DMS 273 treated with DMSO at 0.1 percent for 48 hours (cell line): ENCODE measurements around the gene PRDM15.

Experiments used
- DNase-seq: peaks from one replicate; lab custom pipeline; 2025; lab: John Stamatoyannopoulos, UW

The PRDM15 gene

DNA sequence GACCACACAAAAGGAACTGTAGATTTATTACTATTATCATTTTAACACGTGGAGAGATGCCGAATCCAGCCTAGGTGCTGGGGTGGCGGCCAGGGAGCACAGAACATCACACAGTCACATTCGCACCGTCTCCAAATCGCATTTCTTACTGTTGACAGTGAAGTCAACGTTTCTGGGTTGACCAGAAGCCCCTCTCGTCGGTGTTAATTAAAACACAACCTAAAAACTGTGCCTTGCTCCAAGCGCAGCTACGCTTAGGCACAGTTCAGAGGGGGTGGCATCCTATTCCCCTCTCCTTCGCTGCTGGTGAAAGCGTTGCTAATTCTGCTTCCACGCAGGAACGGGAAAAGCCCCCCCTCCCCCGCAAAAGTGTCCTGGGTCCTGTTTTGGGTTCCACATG is 116.4 kb downstream of the PRDM15 start:
- DNase-seq: no peak

DNA sequence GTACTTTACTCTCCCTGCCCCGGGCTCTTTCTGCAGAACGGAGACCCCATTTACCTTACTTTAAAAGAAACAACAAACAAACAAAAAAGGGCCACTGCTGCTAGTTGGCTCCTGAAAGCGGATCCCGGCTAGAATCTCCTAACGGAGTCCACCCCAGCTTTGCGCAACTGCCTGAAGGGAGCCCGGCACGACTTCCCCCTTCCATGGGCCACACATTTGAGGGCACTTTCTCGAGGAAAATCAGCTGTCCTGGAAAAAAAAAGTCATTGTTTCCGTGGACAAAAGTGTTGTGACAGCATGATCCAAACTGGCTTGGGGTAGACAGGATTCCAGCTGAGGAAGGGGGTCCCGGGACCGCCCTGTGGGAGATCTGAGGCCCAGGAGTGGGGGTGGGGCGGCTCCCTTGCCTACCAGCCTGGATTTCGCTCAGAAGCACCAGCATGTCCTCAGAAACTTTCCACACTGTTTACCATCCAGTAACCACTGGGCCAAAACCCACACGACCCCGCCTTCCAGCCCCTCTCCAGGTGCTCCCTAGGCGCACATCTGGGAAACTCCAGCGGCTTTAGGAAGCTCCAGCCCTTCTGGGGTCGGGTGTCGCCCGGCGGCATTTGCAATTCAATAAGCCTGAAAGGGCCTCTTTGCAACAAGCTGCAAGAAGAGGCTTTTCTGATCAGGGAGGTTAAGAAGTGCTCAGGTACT is 117.1 kb downstream of the PRDM15 start:
- no peak for DNase-seq

DNA sequence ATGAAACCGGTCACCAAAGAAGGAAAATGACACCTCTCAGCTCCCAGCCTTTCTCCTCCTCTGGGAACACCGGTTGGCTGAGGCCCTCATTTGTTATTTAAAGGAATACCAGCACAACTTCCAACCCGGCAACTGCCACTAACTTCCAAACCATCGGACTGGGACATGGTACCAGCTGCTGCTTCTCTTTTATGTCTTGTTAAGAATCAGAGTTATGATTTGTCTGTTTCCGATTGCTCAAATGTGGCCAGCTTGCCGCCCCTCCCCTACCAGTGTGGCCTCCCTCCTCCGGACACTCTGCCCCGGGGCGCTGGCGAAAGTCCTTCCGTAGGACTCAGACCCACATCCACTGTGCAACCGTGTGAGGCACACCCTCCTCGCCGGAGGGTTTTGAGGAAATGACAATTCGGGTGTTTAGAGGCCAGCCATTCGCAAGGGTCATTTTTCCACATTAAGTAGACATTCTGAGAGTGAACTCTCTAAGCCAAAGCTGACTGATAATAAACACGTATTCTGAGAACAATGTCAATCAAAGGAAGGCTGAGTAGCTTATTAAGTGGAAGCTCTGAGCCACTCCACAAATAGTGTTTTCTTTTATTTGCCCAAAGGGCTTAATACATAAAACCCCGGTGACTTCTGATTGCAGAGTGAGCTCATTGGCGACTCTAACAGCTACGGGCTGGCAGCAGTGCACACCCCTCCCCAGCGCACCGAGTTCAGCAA is 117.8 kb downstream of the PRDM15 start:
- no peak for DNase-seq

DNA sequence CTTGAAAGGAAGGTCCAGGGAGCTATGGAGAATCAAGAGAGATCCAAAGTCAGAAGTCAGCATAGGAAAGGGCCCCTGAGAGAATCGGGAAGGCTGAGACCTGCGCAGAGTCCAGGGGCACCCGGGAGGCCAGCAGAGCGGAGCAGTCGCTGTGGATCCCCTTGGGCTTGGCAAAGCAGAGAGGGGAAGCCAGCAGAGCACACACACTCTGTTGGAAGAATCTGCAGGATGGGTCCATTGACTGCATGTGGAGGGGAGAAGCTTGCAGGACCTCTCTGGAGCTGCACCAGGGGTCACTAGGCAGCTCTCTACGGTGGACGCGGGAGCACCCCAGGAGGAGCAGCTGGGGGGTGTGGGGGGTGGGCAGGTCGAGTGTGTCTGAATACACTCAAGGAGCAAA is 118.7 kb downstream of the PRDM15 start:
- no peak for DNase-seq

DNA sequence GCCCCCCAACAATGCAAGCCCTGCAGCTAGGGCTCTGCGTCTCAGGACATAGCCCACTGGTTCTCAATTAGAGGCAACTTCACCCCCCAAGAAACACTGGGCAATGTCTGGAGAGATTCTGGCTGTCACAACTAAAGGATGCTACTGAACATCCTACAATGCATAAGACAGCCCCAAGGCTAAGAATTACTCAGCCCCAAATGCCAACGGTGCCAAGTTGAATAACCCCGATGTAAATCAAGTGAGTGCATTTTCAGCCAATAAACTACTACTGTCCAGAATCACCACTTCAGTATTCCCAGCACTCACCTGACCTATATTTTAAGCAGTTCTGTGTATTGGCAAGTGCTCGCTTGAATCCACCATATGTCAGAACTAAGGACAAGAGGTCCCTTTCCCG is 119.2 kb downstream of the PRDM15 start:
- DNase-seq: no peak

DNA sequence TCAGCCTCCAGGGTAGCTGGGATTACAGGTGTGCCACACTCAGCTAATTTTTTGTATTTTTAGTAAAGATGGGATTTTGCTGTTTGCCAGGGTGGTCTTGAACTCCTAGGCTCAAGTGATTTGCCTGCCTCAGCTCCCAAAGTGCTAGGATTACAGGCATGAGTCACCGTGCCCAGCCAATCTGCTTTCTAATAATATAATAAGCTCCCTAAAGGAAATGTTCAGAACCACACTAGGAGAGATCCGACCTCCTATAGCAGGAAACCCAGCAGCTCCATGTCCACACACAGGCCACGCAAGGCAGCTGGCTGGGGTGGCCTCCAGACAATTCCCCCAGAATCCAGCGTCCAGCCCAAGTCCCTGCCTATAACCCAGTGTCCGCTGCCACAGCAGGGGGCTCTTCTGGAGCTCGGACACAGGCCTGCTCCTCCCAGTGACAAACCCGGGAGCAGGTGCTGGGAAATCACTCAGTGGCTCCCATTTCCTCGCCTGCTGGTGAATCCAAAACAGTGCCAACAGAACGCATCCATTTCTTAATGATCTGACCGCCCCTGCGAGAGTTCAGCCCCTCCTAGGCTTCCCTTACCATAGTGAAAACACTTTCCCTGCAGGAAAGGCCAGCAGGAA is 119.8 kb downstream of the PRDM15 start:
- DNase-seq: no peak

DNA sequence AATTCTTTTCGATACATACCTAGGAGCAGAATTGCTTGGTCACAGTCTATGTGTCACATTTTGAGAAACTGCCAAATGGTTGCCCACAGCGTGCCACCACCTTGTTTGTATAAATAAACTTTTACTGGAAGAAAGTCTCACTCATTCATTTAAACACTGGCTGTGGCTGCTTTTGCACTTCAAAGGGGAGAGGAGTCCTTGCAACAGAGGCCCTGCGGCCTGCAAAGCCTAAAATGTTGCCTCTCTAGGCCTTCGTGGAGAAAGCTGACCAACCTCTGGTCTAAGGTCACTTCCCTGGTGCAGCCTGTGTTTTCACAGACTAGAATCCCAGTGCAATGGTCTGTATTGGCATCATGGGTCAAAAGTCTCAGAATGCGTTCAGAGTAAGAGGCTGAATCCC is 120.6 kb downstream of the PRDM15 start:
- DNase-seq: no peak

DNA sequence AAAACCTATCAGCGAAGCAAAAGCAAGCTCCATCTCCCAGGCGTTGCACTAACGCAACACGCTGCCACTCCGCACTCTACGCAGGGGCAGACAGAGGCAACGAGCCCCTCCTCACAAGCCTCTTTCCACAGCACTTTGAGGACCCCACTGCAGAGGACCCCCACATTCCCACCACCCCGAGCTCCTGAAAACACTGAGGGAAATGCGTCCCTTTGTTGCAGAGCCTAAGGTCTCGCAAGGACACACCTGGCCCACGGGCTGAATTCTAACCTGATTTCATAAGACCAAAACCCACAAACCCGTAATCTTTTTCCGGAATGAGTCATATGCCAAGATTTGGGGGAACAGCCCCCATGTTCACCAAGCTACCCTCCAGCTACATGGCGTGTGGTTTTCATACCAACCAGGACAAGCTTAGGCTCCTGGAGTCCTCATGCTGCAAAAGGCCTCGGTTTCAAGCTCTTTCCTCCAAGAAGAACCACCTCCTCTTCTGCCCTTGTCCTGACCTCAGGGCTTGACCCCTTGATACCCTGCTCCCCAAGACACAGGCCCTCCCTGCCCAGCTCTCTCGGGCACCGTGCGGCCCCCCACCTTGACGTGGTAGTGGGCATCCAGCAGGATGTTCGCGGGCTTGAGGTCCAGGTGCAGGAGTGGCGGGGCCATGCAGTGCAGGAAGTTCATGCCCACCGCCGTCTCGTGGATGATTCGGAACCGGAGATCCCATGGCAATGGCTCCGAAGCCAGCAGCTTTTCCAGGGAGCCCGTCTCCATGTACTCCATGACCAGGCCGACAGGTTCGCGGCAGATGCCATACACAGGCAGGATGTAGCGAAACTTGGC is 123.0 kb downstream of the PRDM15 start:
- DNase-seq: no peak

DNA sequence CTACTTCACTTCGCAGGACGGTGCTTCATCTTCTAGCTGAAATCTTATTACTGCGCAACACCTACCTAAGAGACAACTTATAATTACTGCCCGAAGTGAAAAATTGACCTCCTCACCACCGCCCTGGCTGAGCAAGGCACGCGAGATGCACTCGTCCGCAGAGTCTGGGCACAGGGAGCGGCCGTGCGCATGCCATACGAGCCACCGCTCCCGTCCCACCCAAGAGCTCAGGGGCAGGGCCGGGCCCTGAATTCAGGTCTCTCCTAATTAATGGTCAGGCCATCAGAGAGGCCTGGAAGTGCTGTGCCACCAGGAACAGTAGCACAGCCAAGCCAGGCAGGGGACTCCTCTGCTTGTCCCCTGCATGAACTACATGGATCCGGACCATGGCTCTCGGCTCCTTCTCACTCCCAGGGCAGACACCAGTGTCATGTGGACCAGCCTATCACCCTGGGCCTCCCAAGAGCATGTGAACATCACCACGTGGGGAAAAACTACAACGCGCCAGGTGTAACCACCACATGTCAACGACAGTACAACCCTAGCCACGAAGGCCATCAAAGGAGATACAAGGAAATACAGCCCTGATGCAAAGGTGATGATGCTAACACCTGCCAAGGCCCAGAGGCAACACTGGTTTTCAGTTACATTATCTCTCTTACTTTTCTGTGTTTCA is 123.7 kb downstream of the PRDM15 start:
- no peak for DNase-seq

DNA sequence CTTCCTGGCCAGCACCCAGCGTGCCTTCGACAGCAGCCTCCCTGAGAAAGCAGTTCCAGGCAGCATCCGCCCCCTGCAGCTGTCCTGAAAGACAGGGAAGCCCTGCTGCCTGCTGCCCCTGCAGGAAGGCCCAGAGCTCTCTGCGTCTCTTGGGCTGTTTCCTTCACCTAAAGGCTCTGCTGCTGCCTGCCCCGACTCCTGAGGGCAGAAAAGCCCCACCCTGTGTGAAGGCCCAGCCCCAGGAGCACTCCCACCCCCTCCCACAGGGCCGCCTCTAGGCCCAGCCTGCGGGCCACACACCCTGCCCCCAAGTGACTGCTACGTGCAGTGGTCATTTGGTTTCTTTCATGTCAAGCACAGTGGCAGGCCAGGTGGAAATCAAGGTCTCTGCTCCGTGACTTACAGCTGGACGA is 124.7 kb downstream of the PRDM15 start:
- no peak for DNase-seq

DNA sequence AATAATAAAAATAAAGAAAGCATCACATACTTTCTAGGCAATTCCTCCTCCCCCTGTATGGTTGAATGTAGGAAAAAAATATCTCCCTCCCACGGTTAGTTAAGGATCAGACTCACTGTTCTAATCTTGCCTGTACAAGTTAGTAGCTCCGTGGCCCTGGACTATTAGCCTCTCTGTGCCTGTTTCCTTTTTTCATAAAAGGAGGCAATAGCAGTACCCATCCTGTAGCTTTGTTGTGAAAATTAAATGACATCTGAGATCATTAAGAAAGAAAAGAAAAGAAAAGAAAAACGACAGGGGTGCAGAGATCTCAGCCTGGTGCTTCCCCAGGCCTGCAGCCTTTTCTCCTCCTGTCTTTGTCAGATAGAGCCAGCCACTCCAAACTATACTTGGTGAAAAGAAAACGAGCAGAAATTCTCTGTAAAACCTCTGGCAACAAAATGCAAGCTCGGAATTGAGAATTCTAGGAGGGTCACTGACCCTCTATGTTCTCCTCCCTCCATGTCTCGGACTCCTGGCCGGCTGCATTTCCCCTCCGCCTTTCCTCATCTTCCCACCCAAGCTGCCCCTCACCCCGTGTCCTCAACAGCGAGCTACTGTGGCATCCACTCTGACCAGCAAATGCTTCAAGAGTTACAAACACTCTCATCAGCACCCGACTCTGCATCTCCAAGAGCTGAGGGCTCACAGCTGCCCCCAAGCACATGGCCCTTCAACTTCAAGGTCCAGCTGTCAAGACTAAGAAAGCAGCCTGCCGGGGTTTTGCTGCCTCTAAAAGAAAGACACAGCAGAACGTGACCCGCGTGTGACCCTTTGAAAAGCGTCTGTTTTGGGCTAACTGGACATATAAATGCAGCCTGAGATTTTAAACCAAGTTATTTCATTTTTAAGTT is 125.9 kb downstream of the PRDM15 start:
- DNase-seq: no peak

DNA sequence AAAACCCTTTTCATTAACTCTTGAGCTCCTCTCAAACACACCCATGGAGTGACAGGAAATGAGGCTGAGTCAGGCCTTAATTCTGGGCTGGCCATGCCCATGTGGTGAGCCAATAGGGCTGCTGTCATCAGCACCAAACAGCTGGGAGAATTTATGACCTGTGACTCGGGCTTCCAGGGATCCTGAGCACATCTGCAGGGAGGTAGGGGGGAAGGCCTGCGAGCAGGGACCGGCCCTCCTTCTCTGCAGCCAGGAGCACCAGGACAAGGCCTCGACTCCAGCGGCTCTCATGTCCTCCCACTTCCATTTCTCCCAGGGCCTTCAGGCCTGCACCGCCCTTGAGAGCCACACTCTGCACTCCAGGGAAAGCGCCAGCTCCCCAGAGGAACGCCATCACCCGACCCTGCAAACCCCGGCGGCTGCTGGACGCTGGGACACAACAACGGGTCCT is 126.9 kb downstream of the PRDM15 start:
- no peak for DNase-seq

DNA sequence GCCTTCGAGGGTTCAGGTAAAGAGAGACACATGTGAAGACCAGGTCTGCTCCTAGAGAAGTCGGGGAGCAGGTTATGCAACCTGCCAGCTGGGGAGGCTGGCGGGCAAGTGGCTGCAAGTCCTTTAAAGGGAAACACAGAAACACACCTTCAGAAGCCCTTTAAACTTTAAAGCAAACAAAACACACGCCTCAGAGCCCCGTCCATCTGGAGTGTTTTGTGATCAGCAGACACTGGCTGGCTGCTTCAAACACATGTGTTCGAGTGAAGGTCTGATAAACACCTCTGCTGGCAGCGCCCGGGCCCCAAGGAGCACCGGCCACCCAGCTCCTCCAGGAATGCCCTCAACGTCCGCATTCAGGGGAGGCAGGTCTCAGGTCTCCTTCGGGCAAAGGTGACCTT is 127.5 kb downstream of the PRDM15 start:
- no peak for DNase-seq

DNA sequence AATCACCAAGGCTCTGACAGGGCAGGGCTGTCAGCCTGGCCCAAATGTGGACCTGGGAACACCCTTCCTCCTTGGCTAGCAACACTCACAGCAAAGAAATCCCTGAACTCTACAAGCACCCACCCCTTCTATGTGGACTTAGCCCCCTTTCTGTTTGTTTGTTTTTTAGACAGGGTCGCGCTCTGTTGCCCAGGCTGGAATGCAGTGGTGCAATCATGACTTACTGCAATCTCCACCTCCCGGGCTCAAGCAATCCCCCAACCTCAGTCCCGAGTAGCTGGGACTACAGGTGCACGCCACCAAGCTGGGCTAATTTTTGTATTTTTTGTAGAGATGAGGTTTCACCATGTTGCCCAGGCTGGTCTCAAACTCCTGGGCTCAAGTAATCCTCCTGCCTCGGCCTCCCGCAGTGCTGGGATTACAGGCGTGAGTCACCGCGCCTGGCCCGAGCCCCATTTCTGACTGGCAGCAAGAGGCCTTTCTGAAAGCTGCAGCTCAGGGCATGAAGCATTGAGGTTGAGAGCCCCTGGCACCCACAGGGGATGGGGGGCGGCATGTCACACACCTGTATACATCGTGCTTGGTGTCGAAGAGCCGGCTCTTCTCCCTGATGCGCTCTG is 128.5 kb downstream of the PRDM15 start:
- no peak for DNase-seq

DNA sequence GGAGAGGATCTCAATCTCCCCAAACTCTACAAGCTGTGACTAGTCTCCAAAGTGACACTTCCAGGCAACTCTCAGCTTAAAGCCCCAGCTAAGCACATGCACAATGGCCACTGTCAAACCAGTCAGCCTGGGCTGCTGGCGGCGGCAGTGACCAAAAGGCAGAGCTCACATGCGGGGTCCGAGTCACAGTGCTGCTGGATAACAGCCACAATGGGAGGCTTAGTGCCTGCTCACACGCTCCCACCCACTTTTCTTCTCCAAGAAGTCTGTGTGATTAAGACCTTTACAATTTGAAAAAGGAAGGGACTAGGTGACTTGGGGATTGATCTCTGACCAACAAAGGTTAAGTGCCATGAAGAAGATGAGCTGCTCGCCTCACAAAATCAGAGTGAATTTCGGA is 129.1 kb downstream of the PRDM15 start:
- no peak for DNase-seq

DNA sequence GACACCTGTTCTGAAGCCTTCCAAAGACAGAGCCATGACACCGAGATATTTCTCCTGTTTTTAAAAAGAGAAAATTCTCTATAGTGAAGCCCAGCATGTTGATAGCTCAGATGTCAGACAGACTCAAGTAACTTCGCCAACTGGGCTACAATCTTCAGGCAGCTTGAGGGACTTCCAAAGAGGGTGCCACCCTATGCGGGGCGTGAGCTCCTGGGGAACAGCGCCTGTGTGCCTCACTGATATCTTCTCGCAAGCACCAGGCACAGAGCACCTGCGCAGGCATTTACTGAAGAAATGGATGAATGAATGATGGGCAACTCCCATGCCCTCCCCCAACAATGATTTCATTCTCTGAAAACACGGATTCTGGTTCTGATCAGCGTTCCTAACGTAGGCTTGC is 129.9 kb downstream of the PRDM15 start:
- no peak for DNase-seq
